ENCODE results near the gene CTNS. TPM values are rescaled to one million over a fixed set of nuclear protein-coding genes. Genes with fewer than 3 reads are reported as not detected.

CTNS gene
- polyA plus RNA-seq, 4 donors = 11.0 to 23.2 (median 20.3) TPM

DNA sequence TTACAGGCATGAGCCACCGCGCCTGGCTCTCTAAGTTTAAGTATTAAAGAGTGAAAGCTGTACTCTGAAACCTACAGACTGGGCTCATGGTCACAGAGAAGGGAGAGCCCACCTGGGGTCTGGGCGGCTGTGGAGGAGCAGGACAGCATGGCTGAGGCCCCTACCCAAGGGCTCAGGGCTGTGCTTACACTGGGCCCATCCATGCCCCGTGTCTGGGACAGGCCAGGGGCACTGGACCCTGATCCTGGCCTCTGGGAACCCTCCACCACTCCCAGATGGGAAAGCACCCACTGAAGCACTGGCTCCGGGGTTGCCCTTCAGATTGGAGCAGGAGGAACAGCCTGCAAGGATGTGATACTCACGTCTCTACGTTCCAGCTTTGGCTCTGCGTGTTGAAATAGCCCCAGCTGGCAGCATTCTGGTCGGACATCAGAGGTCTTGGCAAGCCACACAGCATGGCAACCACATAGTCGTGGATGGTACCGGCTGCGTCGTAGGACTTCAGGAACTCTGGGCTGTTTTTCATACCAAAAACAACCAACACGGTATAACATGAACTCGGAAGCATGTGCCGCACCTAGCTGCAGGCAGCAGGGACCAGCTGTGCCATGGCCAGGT lies 13.5 kb upstream of the CTNS start:
- no peak for DNase-seq (ENCODE audit: low read depth in 4 of 4, low spot score in 3 of 4)

DNA sequence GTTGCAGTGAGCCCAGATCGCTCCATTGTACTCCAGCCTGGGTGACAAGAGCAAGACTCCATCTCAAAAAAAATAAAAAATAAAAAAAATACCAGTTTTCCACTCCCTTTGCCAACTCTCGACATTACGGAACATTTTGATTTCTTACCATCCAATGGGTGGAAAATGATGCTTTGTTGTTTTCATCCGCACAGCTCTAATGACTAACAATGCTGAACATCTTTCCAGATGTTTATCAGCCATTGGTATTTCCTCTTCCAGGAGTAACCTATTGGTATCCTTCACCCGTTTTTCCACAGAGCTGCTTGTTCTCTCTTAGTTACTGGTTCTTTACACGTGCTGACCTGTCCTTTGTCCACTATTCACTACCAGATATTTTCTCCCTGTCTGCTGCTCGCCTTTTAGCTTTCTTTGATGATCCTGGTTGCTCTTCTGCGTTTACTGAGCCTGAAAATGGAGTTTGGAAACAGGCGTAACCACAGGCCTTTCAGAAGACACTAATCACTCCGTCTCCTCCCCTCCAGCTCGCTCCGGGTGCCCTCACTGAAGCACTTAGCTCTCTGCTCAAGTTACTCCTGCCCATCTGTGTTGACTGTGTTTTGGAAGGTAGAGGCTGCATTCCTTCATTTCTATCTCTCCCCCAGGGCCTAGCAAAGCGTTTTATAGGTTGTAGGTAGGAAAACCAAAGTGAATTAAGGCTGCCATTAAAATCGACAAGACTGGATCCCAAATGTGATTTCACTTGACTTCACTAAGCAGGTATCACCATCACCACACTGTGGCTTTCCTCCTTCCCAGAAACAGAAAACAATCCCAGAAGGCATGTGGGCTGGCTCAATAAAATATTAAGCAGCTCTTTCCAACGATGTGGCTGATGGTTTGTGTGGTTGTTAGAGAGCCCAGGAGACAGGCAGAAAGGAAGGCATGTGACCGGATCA lies 9.5 kb upstream of the CTNS start:
- no peak for DNase-seq (ENCODE audit: low read depth in 4 of 4, low spot score in 3 of 4)

DNA sequence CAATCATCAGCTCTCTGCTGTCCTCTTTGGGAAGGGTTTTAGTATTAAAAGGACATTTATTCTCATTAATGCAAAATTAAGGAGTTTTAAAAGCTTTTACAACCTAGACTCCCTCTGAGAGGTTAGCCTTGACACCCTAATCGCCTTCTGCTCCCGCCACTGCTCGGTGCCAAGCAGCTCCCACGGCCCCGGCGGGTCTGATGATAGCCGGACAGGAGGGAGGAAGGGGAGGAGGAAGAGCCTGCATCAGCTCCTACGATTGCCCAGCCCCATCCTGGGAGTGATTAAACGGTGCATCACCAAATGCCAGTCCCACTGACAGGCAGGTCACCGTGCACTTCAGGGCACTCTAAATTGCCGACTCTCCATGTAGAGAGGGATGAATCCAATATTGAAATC lies 8.8 kb upstream of the CTNS start:
- no peak for DNase-seq (ENCODE audit: low read depth in 4 of 4, low spot score in 3 of 4)

DNA sequence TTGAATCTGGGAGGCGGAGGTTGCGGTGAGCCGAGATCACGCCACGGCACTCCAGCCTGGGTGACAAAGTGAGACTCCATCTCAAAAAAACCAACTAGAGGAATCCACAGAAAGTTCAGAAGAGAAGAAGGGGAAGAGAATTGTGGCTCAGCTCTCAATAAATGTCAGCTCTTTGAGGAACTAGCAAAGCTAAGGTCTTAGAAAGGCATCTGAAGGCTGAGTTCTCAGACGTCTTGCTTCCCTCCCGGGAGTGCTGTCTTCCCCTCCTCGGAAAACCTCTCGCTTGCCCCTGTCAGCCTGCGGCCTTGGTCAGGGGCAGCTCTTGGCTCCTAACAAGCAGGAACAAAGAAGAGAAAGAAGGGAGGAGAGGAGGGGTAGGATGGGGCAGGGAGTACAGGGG lies 5.8 kb upstream of the CTNS start:
- no peak for DNase-seq (ENCODE audit: low read depth in 4 of 4, low spot score in 3 of 4)

DNA sequence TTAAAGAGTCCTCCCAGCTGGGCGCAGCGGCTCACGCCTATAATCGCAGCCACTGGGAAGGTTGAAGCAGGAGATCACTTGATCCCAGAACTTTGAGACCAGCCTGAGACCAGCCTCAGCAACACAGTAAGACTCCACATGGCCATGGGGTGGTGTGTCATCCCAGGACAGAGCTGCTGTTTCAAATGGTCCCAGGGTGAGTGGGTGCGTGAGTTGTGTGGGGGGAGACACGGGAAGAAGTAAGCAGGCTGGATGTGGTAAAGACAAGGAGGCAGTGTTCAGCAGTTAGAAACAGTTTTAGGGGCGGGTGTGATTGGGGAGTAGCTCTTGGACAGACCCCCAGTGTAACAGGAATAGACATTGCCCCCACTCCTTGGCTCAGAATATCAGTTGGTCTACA lies 4.3 kb upstream of the CTNS start:
- DNase-seq (ENCODE audit: low read depth in 4 of 4, low spot score in 3 of 4) = no peak

DNA sequence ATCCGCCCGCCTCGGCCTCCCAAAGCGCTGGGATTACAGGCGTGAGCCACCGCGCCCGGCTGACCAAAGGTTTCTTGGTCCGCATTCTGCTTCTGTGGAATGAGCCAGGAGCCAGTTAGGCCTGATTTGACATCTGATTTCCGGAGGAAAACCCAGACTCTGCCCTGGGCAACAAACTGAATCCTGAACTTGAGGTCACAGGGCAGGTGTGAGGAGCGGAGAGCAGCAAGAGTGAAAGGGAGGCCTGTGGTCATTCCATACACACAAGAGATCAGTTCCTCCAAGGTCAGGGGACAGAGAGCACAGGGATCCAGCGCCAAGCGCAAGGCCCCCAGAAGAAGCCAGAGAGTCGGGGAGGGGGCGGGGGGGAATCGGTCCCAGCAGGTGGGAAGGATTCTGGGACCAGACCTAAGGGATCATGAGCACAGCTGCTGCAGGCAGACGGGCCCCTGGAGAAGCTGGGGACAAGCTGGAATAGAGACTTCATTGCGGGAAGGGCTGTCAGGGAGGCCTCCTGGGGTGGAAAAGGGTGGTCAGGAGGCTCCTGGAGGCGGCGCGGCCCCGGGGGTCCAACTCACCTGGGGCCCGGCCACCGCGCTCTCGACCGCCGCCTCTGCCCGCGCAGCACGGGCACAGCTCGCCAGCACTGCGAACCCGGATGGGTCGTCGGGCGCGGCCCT lies 946 bp upstream of the CTNS start:
- DNase-seq (ENCODE audit: low read depth in 4 of 4, low spot score in 3 of 4) = peak in 1 of 4 donors; percentile 38

DNA sequence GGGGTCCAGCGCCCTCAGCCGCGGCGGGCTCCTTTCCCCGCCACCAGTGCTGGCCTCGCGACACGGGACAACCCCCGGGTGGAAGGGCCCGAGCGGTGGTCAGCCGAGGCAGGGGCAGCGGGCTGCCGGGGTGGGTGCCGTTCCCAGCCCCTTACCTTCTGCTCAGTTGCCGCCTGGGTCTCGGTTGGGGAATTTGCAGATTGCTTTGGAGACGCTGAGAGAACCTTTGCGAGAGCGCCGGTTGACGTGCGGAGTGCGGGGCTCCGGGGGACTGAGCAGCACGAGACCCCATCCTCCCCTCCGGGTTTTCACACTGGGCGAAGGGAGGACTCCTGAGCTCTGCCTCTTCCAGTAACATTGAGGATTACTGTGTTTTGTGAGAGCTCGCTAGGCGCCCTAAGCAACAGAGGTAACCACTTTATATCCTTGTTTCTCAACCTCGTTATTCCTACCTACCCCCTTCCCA lies 381 bp downstream of the CTNS start:
- DNase-seq (ENCODE audit: low read depth in 4 of 4, low spot score in 3 of 4) = no peak

DNA sequence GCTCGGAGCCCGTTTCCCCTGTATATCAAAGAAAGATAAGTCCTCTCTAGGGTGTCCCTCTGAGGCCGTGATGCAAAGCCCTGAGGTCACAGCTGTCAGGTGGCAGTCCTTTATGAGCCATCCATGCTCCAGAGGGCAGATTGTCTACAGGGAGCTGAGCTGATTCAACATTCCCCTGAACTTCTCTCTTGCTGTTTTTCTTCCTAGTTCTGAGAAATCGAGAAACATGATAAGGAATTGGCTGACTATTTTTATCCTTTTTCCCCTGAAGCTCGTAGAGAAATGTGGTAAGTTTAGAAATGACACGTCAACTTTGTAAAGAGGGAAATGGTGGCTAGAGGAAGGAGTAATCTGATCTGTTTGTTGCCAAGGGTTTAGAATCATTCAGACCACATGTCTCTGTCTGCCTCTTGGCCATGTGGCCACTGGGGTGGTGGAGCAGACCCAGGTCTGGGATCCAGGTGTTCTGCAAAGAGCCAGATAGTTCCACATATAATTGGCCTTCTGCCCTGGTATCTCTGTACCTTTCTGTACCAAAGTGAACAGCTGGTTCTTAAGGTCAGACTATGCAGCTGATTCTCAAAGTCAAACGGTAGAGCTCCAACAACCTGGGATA lies 3.5 kb downstream of the CTNS start:
- DNase-seq (ENCODE audit: low read depth in 4 of 4, low spot score in 3 of 4) = no peak

DNA sequence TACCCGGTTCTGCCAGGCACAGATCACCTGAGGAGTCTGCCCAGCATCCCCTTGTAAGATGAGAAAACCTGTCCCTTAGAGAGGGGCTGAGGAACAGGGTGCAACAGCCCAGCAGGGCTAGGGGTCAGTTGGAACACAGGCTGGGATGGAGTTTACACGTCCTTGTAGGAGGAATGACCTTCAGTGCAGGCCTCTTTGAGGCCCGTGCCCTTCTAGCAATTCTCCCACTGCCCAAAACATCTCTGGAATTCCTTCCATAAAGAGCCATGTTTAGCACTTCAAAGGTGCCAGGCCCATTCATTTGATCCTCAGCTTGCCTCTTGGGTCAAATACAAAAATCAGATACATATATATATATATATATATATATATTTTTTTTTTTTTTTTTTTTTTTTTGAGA lies 4.5 kb downstream of the CTNS start:
- no peak for DNase-seq (ENCODE audit: low read depth in 4 of 4, low spot score in 3 of 4)

DNA sequence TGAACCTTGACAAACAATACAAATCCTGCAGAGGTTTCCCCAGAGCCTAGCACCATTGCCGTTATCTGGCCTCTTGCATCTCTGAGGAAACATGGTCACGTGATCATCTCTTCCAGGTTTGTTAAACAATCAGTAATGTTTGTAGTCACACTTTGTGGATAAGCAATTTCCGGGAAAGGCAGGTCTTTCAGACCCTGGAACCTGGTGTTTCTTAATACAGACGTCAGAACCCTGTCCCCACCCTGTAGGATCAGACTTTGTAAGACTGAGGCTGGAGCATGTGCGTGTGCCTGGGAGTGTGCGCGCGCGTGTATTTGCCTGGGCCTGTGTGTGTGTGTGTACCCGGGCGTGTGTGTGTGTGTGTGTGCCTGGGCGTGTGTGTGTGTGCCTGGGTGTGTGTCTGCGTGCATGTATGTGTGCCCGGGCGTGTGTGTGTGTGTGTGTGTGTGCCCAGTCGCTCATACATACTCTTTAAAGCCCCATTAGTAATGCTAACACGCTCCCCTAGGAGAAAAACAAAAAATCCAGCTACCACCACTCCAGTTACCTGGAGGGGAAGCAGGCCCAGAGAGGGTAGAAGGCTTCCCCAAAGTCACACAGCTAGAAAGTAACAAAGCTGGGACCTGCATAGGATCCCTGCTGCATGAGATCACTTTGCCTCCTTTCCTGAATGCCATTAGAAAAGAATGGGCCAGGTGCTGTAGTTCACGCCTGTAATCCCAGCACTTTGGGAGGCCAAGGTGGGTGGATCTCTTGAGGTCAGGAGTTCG lies 5.3 kb downstream of the CTNS start:
- DNase-seq (ENCODE audit: low read depth in 4 of 4, low spot score in 3 of 4) = no peak

DNA sequence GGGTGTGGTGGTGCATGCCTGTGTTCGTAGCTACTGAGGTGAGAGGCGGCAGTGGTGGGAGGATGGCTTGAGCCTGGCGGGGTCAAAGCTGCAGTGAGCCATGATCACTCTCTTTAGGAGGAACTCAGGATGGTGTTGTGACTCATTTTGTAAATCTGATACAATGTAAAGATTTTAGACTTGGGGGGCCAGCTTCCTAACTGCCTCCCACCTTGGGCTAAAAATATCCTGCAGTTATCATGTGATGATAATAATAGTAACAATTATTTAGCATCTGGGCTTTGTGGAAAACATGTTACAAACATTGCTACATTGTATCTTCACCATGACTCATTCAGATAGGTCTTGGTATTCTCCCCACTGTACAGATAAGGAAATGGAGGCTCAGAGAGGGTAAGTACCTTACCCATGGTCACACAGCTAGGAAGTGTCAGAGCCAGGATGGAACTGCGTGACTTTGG lies 7.4 kb downstream of the CTNS start:
- no peak for DNase-seq (ENCODE audit: low read depth in 4 of 4, low spot score in 3 of 4)

DNA sequence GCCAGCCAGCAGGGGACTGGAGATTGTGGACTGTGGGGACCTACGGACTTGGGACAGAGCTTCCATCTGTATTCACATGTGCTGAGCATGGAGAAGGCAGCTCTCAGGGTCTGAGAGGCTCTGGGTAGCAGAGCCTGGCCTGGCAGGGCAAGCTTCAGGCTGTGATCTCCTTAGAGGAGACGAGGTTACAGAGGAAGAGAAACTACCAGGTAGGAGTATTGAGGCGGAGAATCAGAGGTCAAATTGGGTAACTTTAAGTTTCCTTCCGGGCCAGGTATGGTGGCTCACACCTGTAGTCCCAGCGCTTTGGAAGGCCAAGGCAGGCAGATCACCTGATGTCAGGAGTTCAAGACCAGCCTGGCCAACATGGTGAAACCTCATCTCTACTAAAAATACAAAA lies 8.8 kb downstream of the CTNS start:
- DNase-seq (ENCODE audit: low read depth in 4 of 4, low spot score in 3 of 4) = no peak

DNA sequence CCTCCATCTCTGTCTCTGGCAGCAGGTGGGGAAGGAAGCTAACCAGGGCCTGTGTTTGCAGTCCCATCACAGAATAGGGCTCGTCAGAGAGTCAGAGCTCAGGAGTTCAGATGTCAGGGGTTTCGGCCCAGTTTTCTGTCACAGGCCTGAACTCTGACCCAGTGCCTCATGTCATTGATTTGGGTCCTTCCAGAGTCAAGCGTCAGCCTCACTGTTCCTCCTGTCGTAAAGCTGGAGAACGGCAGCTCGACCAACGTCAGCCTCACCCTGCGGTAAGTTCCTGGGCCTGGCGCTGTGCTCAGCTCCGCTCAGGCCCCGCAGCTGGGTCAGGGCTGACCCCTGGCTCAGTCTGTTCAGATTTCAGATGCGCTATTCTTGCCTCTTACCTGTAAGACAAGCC lies 10.7 kb downstream of the CTNS start:
- no peak for DNase-seq (ENCODE audit: low read depth in 4 of 4, low spot score in 3 of 4)

DNA sequence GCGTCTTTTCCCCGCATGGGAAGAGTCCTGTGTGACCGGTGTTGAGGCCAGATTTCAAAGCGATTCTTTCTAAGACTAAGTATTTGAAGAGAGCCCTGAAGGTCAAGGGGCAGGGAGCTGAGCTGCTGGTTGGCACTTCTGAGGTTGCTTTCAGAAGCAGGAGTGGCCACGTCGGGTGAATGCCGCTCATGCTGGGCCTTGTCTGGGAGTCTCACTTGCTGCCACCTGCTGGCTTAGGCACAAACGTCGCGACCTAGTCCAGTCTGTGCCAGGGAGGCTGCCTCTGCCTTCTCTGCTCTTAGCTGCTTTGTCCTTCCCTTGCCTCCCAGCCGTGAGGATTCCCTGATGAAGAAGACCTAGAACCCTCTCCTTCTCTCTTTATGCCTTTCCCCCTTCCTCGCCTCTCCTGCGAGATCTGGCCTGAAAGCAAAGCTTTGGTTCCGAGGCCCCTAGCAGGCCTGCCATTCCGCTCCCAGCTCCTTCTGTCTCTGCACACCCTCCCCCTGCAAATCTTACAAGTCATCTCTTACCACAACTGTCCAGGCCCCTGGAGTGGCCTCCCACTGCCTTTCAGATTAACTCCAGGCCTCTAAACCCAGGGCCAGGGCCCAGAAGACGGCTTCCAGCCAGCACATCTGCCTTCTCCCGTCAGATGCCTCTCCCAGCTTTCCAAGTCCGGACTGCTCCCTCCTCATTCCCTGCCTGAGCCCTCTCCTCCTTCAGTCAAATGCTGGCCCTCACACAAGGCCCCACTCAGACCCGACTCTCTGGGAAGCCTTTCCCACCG lies 11.4 kb downstream of the CTNS start:
- no peak for DNase-seq (ENCODE audit: low read depth in 4 of 4, low spot score in 3 of 4)

DNA sequence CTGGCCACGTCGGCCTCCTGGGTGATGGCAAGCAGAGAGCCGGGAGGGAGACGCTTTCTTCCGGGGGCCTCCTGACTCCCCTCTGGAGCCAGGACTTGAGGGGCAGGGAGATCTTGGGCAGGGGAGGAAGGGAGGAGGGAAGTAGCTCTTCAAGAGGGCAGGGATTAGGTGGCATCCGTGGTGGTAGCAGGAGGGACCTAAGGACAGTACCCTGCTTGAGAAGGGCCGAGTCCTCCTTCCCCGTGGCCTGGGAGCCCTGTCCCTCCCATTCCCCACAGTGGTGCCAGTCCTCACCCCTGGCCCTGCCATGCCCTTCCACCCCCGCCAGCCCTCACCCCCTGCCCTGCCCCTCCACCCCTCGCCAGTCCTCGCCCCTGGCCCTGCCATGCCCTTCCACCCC lies 19.2 kb downstream of the CTNS start:
- DNase-seq (ENCODE audit: low read depth in 4 of 4, low spot score in 3 of 4) = no peak

DNA sequence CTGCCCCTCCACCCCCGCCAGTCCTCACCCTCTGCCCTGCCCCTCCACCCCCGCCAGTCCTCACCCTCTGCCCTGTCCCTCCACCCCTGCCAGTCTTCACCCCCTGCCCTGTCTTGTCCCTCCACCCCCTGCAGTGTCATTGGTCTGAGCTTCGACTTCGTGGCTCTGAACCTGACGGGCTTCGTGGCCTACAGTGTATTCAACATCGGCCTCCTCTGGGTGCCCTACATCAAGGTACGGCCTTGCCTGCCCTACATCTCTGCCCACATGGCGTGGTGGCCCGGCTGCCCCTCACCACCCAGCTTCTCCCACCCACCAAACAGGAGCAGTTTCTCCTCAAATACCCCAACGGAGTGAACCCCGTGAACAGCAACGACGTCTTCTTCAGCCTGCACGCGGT lies 19.8 kb downstream of the CTNS start:
- DNase-seq (ENCODE audit: low read depth in 4 of 4, low spot score in 3 of 4) = no peak

DNA sequence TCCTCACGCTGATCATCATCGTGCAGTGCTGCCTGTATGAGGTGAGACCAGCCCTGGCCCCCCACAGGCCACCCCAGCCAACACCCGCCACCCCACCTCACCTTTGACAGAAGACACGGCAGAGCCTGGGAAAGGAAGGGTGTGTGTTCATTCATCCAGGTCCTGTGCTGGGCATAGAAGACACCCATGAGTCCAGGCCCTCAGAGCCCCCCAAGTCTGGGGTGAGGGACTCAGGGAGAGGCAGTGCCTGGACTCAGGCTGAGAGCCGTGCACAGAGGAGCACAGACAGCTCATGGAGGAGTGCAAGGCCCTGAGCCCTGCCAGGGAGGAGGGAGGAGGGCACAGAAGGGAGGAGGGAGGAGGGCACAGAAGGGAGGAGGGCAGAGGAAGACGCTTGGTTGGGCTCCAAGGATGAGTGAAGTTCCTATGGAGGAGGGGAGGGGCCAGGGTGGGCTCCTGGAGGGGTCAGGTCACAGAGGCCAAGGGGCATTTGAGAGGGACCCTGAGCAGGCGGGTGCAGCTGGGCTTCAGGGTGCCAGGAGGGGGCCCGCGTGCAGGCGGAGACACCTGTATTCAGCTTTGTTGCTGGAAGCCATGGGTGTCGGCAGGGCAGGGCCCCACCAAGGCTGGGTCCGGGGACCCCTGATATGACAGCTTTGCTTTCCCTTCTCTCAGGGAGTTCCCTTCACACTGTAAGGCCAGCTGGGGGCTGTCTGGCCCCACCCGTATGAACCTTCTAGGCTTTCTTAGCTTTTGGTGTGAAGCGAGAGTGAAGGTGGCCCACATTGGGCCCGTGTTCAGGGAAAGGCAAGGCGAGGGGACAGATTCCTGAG lies 20.4 kb downstream of the CTNS start:
- no peak for DNase-seq (ENCODE audit: low read depth in 4 of 4, low spot score in 3 of 4)

DNA sequence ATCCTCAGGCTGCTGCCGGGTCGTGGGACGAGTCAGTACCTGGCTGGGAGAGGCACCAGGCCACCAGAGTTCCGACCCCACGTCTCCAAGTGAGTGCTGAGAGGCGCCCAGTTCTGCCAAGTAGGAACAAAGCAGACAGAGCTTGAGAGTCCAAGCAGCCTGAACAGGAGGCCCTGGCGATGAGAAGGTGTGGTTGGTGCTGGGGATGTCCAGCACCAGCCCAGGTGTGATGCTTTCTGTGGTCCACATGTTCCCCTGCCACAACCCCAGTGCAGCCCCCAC lies 21.0 kb downstream of the CTNS start:
- DNase-seq (ENCODE audit: low read depth in 4 of 4, low spot score in 3 of 4) = no peak

Measured in left renal pelvis (tissue), 4 donors.